K562 (cell line): ENCODE measurements around the gene SHB.

Experiments
- CREM ChIP-seq: IDR thresholded peaks from 2 replicates; pipeline ENCODE4 v1.6.1; 2014; ENCODE audit warnings: antibody characterized with exemption, low read depth
- FOXJ3 ChIP-seq: sonication (generic); formaldehyde crosslinking; IDR thresholded peaks from 2 replicates; pipeline ENCODE4 v1.4.0; 2020; ENCODE audit warnings: mild to moderate bottlenecking, missing genetic modification reagents
- GTF2F1 ChIP-seq: IDR thresholded peaks from 2 replicates; pipeline ENCODE4 v1.6.1; 2011; ENCODE audit warnings: low read depth, low read length, improper control_type of control experiment
- HMG20A ChIP-seq: fragments of 450-650 bp; formaldehyde crosslinking; conservative IDR thresholded peaks from 2 replicates; pipeline ENCODE4 v1.4.0; 2020; ENCODE audit warnings: mild to moderate bottlenecking, mixed read lengths
- POLR2AphosphoS5 ChIP-seq: IDR thresholded peaks from 2 replicates; pipeline ENCODE4 v1.6.1; 2011; ENCODE audit warnings: mild to moderate bottlenecking, low read depth, low read length, moderate library complexity; ENCODE audit not compliant: control insufficient read depth, insufficient read depth
- SETDB1 ChIP-seq: IDR thresholded peaks from one replicate; pipeline ENCODE4 v1.6.1; 2012; ENCODE audit warnings: low read length, control low read depth, inconsistent platforms

GRCh38 chr9:38017885-38018186 lies 51.2 kb downstream of the SHB start:
- TF ChIP-seq FOXJ3 (CRISPR knock-in tag) (no peak), SETDB1 (no peak), CREM (no peak), GTF2F1 (no peak), POLR2AphosphoS5 (no peak), HMG20A (CRISPR knock-in tag) (no peak)
